DLD1 (cell line): ENCODE results near the gene AKAP13.

Experiments
- in situ Hi-C: cut with HindIII; loops from 2 replicates; pipeline ENCODE4 v1.10.0; 2017; ENCODE audit warnings: low sequenced_read_pairs

Gene AKAP13

DNA sequence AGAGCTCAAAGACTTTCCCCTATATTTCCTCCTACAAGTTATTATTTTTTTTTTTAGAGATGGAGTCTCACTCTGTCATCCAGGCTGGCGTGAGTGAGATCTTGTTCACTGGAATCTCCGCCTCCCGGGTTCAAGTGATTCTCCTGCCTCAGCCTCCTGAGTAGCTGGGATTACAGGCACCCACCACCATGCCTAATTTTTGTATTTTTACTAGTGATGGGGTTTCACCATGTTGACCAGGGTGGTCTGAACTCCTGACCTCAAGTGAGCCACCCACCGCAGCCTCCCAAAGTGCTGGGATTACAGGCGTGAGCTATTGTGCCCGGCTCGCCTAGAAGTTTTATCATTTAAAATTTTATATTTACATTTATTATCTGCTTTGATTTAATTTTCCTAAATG lies 5.9 kb downstream of the AKAP13 start:
- in situ Hi-C loops: no loop called here

DNA sequence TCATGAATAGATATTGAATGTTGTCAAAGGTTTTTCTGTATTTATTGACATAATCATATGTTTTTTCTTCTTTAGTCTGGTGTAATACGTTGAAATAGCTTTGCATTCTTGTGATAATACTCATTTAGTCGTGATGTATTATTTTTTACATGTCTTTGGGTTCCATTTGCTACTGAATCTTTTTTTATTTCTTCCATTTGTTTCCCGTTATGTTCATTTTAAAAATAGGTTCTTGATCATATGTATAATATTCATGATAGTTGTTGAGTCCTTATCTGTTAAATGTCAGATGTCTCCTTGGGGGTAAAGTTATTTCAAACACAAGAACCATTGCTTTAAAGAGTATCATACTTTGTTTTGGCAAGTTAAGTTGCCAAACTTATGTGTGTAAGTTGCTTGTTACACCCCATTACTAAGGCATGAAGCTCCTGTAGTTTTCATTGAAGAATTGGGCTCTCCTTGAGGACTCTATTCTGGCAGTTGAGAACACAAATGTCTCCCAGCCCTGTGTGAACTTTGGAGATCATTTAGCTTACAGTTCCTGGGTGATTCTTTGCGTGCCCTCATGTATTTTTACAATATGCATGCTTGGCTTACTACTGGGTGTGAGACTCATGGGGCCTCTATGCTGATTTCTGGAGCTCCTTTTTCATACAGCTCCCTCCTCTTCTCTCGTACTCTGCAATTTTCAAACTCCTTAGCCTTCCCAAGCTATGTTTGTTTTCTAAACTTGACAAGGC lies 8.3 kb downstream of the AKAP13 start:
- in situ Hi-C loops: no loop called here

DNA sequence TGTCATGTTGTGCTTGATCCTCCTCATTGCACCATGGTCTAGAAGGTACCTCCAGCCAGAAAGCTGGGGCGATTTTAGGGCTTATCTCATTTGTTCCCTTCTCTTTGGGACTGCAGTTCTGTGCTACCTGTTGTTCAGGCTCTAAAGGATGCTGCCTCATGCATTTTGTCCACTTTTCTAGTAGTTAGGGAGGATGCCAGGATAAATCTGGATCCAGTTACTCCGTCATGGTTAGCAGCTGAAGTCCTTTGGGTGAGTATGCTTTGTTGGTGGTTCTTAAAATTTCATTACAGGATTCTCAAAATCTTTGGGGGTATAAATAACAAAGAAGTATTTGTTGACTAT lies 8.9 kb downstream of the AKAP13 start:
- in situ Hi-C loops: no loop called here

DNA sequence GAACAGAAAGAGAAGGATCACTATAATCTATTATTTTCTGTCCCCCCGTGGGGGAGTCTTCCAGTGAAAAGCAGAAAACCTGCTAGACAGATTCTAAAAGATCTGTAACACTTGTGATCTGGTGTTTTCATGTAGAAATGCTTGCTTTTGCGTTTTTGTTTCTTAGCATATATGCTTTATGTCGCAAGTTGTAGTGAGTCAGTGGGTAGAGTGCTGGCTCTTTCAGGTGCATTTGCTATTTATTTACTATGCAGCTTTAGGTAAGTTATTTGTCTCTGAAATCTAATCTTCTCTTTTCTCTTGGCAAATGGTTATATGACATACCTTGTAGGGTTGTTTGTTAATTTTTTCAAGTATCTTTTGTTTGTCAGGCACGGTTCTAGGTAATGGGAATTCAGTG lies 9.4 kb downstream of the AKAP13 start:
- in situ Hi-C loops: no loop called here

DNA sequence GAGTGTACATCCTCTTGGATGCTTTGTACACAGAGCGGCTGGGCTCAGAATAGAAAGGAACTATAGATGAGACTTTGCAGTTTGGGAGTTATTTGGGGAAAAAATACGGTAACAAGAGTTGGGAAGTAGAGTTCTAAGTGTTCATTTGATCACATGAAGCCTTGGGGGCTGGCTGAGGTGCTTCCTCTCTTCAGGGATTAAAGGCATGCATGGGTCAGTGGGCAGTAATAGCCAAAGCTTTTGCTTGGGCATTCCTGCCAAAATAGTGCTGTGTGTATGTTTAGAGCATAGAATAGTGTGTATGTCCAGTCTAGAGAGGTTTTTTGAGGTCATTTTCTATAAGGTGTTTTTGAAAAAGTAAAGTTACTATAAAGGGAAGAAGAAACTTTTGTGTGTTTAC lies 12.8 kb downstream of the AKAP13 start:
- in situ Hi-C loops: no loop called here

DNA sequence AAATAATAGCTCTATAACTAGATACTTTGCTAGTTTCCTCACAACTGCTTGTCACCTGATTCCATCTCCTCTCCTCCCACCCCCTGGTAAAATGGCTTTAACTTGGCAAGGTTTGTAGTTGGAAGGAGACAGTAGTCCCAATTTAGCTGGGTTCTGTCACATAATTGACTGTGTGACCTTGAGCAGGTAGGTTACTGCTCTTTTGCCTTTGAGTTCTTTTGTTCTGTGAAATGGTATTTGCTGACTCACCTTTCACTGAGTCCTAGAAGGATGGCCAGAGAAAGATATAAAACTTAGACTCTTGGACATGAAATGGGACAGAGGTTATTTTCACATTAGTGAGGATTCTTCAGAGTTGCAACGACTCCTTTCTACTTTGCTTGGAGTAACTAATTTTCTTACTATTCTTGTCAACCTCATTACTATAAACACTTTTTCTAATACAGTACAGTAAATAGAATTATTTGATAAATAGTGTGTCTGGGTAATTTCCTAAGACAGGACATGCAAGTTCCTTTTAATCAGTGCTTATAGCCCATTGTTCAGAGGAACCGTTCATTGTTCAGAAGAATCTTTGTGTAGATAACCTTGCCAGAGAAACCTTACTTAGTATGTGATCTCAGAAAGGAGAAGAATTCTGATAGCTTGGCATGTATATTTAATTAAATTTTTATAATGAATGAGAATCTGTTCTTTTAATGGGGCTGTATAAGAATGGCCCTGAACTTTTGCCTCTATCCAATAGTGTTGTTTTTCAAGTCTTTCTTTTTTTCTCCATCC lies 14.3 kb downstream of the AKAP13 start:
- in situ Hi-C loops: no loop called here

DNA sequence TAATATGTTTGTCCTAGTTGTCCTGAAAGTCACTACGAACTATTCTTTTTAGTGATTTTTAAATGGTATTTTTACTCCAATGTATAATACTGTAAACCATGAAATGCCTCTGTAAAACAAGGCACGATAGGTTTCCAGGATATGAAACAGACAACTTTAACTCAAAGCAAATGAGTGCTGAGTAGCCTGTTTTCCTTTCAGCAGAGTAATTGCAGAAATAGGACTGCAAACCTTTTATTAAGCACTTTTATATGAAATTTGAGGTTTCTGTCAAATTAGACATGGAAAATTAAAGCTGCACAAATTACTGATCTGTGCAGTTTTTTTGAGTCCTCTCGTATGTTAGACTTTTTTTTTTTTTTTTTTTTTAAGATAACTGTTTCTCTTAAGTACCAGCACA lies 16.2 kb downstream of the AKAP13 start:
- in situ Hi-C loops: no loop called here

GRCh38 chr15:85397151-85397550 lies 16.7 kb downstream of the AKAP13 start:
- in situ Hi-C loops: no loop called here

DNA sequence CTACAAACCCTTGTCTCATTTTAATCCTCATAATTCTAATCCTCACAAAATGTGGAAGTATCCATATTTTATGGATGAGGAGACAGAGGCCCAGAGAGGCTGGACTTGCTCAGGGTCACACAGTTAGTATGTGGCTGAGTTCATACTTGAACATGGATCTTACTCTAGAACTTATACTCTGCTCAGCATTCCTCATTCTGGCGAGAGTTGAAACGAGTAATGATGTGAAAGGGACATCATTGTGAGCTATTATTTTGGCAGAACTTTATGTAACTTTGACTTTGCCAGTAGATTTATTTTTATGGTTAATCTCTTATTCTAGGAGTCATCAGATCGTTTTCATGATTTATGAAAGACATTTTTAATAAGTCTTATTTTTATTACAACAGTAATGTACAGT lies 17.5 kb downstream of the AKAP13 start:
- in situ Hi-C loops: no loop called here

GRCh38 chr15:85398822-85399221 lies 18.4 kb downstream of the AKAP13 start:
- in situ Hi-C loops: no loop called here

GRCh38 chr15:85399627-85400026 lies 19.2 kb downstream of the AKAP13 start:
- in situ Hi-C loops: loop anchor here (25.0 kb wide), 1 partner anchor 112 kb away; no protein-coding TSS in a partner anchor

DNA sequence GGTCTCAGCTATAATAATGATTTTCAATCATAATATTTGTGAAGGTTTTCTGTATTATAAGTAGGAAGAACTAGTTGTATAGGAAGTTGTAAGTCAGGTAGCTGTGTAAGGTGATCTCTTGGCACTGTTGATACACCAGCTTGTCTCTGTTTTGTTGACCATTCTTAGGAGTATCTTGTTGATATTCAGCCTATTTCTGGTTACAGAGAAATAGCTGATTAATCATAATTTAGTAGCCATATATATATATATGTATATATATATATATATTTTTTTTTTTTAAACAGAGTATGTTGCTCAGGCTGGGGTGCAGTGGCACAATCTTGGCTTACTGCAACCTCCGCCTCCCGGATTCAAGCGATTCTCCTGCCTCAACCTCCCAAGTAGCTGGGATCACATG lies 20.2 kb downstream of the AKAP13 start:
- in situ Hi-C loops: loop anchor here (25.0 kb wide), 1 partner anchor 113 kb away; no protein-coding TSS in a partner anchor

DNA sequence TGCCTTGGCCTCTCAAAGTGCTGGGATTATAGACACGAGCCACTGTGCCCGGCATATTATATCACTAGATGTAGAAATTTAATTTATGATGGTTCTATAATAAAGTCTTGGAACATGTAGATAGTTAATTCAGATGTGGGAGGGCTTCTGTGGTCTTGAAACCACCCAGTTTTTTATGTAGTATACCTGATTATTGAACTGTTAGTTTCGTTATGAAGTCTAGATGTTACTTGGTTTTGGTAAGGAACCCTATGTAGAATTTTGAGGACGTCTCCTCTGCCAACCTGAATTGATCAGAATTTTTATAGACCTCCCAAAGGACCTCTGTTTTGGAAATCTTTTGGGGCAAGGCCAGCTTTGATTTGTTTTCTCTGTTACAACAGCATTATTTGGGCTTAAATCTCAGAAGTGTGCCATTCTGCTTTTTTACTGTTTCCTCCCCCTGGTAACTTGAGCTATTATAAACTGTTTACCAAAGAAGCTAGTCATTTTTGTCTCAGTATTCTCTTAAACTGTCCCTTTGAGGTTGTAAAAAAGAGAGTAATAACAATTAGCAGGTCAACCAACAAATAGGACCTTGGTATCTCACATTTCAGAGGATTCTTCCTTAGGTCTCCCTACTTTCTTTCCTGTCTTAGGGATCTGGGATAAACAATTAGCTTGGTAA lies 20.8 kb downstream of the AKAP13 start:
- in situ Hi-C loops: loop anchor here (25.0 kb wide), 1 partner anchor 114 kb away; no protein-coding TSS in a partner anchor

GRCh38 chr15:85402195-85402881 lies 21.9 kb downstream of the AKAP13 start:
- in situ Hi-C loops: loop anchor here (25.0 kb wide), 1 partner anchor 115 kb away; no protein-coding TSS in a partner anchor

GRCh38 chr15:85403745-85404144 lies 23.3 kb downstream of the AKAP13 start:
- in situ Hi-C loops: loop anchor here (25.0 kb wide), 1 partner anchor 116 kb away; no protein-coding TSS in a partner anchor

GRCh38 chr15:85404176-85404917 lies 23.9 kb downstream of the AKAP13 start:
- in situ Hi-C loops: loop anchor here (25.0 kb wide), 1 partner anchor 117 kb away; no protein-coding TSS in a partner anchor

DNA sequence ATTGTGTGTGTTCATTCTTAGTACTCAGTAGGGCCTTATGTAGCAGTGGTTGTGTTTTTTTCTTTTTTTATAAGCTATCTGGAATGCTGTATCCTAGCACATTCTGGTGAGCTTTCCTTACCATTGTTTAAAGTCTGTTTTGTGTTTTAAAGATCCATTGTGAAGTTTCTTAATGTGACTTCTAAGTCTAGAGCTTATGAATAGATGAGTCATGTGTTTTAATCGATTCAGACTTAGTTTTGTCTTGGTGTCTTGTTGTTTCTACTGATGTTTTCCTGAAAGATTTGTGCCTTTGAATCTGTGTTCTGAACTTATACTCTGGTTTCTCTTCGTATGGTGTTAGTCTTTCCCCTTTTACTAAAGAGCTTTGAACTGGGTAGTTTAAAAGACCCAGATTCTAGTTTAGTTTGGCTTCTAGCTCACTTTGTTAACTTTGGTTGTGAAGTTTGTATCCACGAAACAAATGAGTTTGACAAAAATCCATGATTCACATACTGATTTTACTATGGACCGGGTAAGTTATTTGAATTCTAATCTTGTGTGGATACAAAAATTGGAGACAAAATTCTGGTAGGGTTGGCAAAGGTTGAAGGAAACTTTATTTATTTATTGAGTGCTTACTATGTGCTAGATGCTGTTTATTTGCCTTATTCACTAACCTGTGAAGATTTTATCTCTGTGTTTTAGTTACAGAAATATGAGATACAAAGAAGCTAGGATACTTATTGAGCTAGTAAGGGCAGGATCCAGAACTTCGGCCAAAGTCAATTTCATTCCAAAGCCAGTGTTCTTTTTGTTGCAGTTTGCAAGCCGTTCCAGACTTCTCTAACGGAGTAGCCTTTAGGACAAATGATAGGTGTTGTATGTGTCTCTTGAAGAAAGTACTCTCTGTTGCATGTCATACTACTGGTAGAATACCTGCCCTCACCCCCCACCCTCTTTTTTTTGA lies 24.8 kb downstream of the AKAP13 start:
- in situ Hi-C loops: loop anchor here (25.0 kb wide), 1 partner anchor 118 kb away; no protein-coding TSS in a partner anchor

DNA sequence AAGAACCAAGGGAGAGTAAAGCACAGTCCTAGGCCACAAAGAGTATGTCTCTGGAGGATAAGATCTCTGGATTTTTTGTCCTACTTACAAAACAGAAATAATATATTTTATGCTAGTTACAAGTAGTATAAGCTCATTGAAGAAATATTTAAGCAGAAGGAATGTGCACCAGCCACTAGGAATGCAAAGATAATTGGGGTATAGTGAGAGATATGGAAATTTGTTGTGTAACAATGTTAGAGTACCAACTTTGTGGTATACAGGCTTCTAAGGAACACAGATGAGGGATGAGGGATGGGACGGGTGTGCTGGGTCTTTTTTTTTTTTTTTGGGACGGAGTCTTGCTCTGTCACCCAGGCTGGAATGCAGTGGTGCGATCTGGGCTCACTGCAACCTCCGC lies 26.5 kb downstream of the AKAP13 start:
- in situ Hi-C loops: loop anchor here (25.0 kb wide), 1 partner anchor 120 kb away; no protein-coding TSS in a partner anchor
